ENCODE data around the gene NOX3.

DNA sequence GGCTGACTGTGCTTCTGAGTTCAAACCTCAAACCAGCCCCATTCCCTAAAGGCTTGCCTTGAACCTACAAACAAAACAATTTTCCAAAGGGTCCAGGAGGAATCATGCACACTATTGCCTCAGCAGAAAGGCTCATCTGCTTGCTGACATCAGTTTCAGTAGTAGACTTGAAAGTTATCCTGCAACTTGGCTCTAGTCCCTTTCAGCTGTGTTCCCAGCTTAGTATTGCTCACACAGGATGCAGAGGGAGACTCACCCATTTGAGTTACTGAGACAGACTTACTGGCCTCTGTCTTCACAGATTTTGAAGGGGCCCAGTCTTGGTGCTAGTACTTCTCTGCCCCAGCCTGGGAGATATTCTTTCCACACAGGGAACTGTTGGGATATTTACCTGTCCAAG lies 102.8 kb downstream of the NOX3 start:
- TF ChIP-seq, protein P1, sequence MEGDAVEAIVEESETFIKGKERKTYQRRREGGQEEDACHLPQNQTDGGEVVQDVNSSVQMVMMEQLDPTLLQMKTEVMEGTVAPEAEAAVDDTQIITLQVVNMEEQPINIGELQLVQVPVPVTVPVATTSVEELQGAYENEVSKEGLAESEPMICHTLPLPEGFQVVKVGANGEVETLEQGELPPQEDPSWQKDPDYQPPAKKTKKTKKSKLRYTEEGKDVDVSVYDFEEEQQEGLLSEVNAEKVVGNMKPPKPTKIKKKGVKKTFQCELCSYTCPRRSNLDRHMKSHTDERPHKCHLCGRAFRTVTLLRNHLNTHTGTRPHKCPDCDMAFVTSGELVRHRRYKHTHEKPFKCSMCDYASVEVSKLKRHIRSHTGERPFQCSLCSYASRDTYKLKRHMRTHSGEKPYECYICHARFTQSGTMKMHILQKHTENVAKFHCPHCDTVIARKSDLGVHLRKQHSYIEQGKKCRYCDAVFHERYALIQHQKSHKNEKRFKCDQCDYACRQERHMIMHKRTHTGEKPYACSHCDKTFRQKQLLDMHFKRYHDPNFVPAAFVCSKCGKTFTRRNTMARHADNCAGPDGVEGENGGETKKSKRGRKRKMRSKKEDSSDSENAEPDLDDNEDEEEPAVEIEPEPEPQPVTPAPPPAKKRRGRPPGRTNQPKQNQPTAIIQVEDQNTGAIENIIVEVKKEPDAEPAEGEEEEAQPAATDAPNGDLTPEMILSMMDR (IDR thresholded peaks at IDR 0.05) = no peak
- TF ChIP-seq POLR2A (IDR thresholded peaks at IDR 0.05) (no peak), EP300 (IDR thresholded peaks at IDR 0.05) (no peak)

Measured in upper lobe of left lung (tissue), 4 donors.